ENCODE results near the gene SKAP2. TPM values are rescaled to one million over a fixed set of nuclear protein-coding genes. Genes with fewer than 3 reads are reported as not detected.
A peak's percentile ranks its signal among the peaks of the same experiment; 100 is the strongest.

SKAP2 gene
- total RNA-seq, 1 donor from 2014 or later: 11.7 TPM

GRCh38 chr7:26630941-26631580, 233.3 kb downstream of the SKAP2 start:
- Mint-ChIP-seq H3K9me3 (ENCODE audit: unreplicated experiment) (no peaks in the 10 kb centered on the region), H3K27ac (ENCODE audit: unreplicated experiment) (no peak overlapping the region), H3K4me3 (ENCODE audit: unreplicated experiment) (no peak overlapping the region), H3K27me3 (ENCODE audit: unreplicated experiment) (no peaks in the 10 kb centered on the region), H3K4me1 (ENCODE audit: unreplicated experiment) (no peaks in the 10 kb centered on the region), H3K36me3 (ENCODE audit: unreplicated experiment) (no peaks in the 10 kb centered on the region)
- DNase-seq (ENCODE audit: extremely low spot score, unreplicated experiment): peak; percentile 81
- TF ChIP-seq CTCF (IDR thresholded peaks at IDR 0.05): no peak

- no peaks in the 10 kb centered on the region for H3K27me3 Mint-ChIP-seq (ENCODE audit: unreplicated experiment)
- no peak for TF ChIP-seq CTCF (IDR thresholded peaks at IDR 0.05)
- no peaks in the 10 kb centered on the region for H3K9me3 Mint-ChIP-seq (ENCODE audit: unreplicated experiment)
- H3K4me1 Mint-ChIP-seq (ENCODE audit: unreplicated experiment): no peaks in the 10 kb centered on the region
- peak; percentile 83 for DNase-seq (ENCODE audit: extremely low spot score, unreplicated experiment)
- H3K4me3 Mint-ChIP-seq (ENCODE audit: unreplicated experiment): no peak overlapping the region
- no peak overlapping the region for H3K27ac Mint-ChIP-seq (ENCODE audit: unreplicated experiment)
- H3K36me3 Mint-ChIP-seq (ENCODE audit: unreplicated experiment): no peaks in the 10 kb centered on the region
These were observed 234.0 kb downstream of the SKAP2 start for GRCh38 chr7:26630361-26630760.

GRCh38 chr7:26629696-26630095, 234.7 kb downstream of the SKAP2 start:
- TF ChIP-seq CTCF (IDR thresholded peaks at IDR 0.05): no peak
- H3K27me3 Mint-ChIP-seq (ENCODE audit: unreplicated experiment): no peaks in the 10 kb centered on the region
- DNase-seq (ENCODE audit: extremely low spot score, unreplicated experiment): no peak
- no peaks in the 10 kb centered on the region for H3K4me1 Mint-ChIP-seq (ENCODE audit: unreplicated experiment)
- H3K36me3 Mint-ChIP-seq (ENCODE audit: unreplicated experiment): no peaks in the 10 kb centered on the region
- H3K9me3 Mint-ChIP-seq (ENCODE audit: unreplicated experiment): no peaks in the 10 kb centered on the region
- no peak overlapping the region for H3K27ac Mint-ChIP-seq (ENCODE audit: unreplicated experiment)
- no peak overlapping the region for H3K4me3 Mint-ChIP-seq (ENCODE audit: unreplicated experiment)

GRCh38 chr7:26627891-26628341, 236.5 kb downstream of the SKAP2 start:
- TF ChIP-seq CTCF (IDR thresholded peaks at IDR 0.05): no peak
- Mint-ChIP-seq H3K4me1 (ENCODE audit: unreplicated experiment) (no peaks in the 10 kb centered on the region), H3K27me3 (ENCODE audit: unreplicated experiment) (no peaks in the 10 kb centered on the region), H3K36me3 (ENCODE audit: unreplicated experiment) (no peaks in the 10 kb centered on the region), H3K9me3 (ENCODE audit: unreplicated experiment) (no peaks in the 10 kb centered on the region), H3K27ac (ENCODE audit: unreplicated experiment) (no peak overlapping the region), H3K4me3 (ENCODE audit: unreplicated experiment) (no peak overlapping the region)
- peak; percentile 82 for DNase-seq (ENCODE audit: extremely low spot score, unreplicated experiment)

DNA sequence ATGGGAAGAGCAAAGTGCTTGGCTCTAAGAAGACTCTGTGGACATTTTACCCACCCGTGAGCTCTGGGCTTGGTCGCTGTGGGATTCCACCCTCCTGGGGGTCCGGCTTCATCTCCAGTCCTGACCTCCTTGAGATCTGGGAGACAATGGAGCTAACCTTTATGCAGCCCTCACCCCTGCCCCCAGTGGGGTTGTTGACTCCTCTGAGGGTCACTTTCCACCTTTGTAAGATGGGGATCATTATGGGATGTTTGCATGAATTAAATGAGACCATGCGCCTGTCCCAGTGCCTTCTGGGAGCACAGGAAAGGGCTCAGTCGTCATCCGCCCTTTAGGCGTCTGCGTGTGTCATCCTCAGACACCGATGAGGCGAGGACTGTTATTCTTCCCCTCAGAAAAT, 237.2 kb downstream of the SKAP2 start:
- TF ChIP-seq CTCF (IDR thresholded peaks at IDR 0.05): no peak
- Mint-ChIP-seq H3K27me3 (ENCODE audit: unreplicated experiment) (no peaks in the 10 kb centered on the region), H3K27ac (ENCODE audit: unreplicated experiment) (no peak overlapping the region), H3K4me3 (ENCODE audit: unreplicated experiment) (no peak overlapping the region), H3K9me3 (ENCODE audit: unreplicated experiment) (no peaks in the 10 kb centered on the region), H3K4me1 (ENCODE audit: unreplicated experiment) (no peaks in the 10 kb centered on the region), H3K36me3 (ENCODE audit: unreplicated experiment) (no peaks in the 10 kb centered on the region)
- DNase-seq (ENCODE audit: extremely low spot score, unreplicated experiment): peak; percentile 72

Measured in osteocyte (in vitro differentiated cells).